ENCODE results near the gene CGN.

- TF ChIP-seq CTCF (conservative IDR thresholded peaks at IDR 0.05; ENCODE audit: low read depth in 2 of 2): no peak
- no peak for TF ChIP-seq EZH2phosphoT487 (IDR thresholded peaks at IDR 0.05; ENCODE audit: unreplicated experiment)
- no peak for TF ChIP-seq POLR2AphosphoS5 (IDR thresholded peaks at IDR 0.05; ENCODE audit: low read depth)
- TF ChIP-seq JUNB (IDR thresholded peaks at IDR 0.05; ENCODE audit: unreplicated experiment): no peak
- TF ChIP-seq EZH2 (IDR thresholded peaks at IDR 0.05; ENCODE audit: low read depth, unreplicated experiment): no peak
- TF ChIP-seq CREB1 (CRISPR knock-in tag; IDR thresholded peaks at IDR 0.05; ENCODE audit: low read depth): no peak
- TF ChIP-seq REST (IDR thresholded peaks at IDR 0.05; ENCODE audit: unreplicated experiment): no peak
Observed at GRCh38 chr1:151540982-151541377, 29.8 kb downstream of the CGN start.

Data from GM23338 (cell line).